B cell (primary cell): ENCODE data around the gene SPTA1.

ENCODE experiments used
- CTCF ChIP-seq: fragments of 200-600 bp; IDR thresholded peaks from one replicate; pipeline ENCODE4 v1.8.0; 2022; ENCODE audit warnings: antibody characterized with exemption, mild to moderate bottlenecking
- EZH2 ChIP-seq: IDR thresholded peaks from 2 replicates; pipeline ENCODE4 v1.6.1; 2012; ENCODE audit warnings: borderline replicate concordance, low read depth, mild to moderate bottlenecking, moderate library complexity, low read length; ENCODE audit not compliant: insufficient read depth, poor library complexity, severe bottlenecking

GRCh38 chr1:158644449-158644848 is 42.1 kb downstream of the SPTA1 start:
- no peak for TF ChIP-seq CTCF
- no peak for TF ChIP-seq EZH2
